ENCODE measurements around the gene CTPS1.

CTPS1 gene

DNA sequence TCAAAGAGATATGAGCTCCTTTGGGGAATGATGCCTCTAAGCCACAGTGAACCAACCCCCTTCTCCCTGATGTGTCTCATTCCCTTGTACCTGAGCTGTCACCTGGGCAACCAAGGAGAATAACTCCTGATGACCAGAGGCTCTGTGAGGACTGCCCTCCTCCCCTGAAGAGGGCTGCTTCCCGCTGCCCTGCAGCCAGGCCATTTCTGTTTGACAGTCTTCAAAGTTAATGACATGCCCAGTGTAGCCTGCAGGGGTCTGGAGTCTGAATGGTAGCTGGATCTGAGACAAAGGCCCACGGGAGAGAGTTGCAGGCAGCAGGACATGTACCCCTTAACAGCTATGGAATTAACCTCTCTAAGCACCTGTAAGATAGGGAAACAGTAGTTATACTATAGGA is 45.5 kb downstream of the CTPS1 start:
- H3K9me3 Mint-ChIP-seq: no peaks in the 10 kb centered on the region
- peaks cover 17% of the 10 kb centered on the region for H3K36me3 Mint-ChIP-seq (ENCODE audit: insufficient read depth)
- no peaks in the 10 kb centered on the region for H3K27me3 Mint-ChIP-seq
- peaks cover 13% of the 10 kb centered on the region for H3K4me1 Mint-ChIP-seq
- ATAC-seq (replicated peaks; ENCODE audit: extremely low read depth, poor library complexity, severe bottlenecking): no peak
- H3K27ac Mint-ChIP-seq (ENCODE audit: low read depth): no peak overlapping the region
- no peak for DNase-seq (ENCODE audit: low spot score in 2 of 2)
- H3K4me3 Mint-ChIP-seq: no peak overlapping the region

DNA sequence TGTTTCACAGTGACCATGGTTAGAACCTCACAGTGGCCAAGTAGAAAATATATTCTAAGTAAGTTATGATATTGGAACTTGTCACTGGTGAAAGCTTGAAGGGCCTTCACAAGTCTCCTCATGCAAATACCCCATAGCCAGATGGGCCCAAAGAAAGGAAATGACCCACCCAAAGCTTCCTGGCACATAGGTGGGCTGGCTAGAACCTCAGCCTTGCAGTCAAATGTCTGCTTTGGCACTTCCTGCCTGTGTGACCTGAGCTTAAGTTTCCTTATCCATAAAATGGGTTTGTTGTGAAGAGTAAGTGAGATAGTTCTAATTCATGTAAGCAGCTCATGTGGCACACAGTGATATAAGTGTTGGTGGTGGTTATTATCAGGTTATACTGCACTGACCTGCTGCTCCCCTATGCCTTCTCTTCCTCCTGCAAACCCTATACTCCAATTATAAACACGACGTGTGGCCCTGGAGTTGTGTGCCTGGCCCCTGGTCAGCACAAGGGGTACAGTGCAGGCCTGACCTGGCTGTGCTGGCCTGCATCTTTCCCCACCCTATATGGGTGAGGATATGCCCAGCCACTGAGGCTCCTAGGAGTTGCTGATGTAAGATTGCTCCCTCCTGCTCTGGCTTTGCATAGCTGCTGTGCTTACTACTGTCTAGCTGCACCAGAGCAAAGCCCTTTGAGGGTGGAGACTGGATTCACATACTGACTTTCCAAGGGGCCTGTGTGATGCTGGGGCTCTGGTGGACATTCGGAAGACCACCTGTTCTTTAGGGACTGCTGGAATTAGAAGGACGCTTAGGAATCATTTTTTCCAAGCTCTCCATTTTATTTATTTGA is 46.7 kb downstream of the CTPS1 start:
- ATAC-seq (replicated peaks; ENCODE audit: extremely low read depth, poor library complexity, severe bottlenecking) (no peak), DNase-seq (ENCODE audit: low spot score in 2 of 2) (no peak)
- Mint-ChIP-seq H3K27ac (ENCODE audit: low read depth) (no peak overlapping the region), H3K4me1 (peaks cover 13% of the 10 kb centered on the region), H3K4me3 (no peak overlapping the region), H3K27me3 (no peaks in the 10 kb centered on the region), H3K9me3 (no peaks in the 10 kb centered on the region), H3K36me3 (ENCODE audit: insufficient read depth) (peaks cover 17% of the 10 kb centered on the region)

DNA sequence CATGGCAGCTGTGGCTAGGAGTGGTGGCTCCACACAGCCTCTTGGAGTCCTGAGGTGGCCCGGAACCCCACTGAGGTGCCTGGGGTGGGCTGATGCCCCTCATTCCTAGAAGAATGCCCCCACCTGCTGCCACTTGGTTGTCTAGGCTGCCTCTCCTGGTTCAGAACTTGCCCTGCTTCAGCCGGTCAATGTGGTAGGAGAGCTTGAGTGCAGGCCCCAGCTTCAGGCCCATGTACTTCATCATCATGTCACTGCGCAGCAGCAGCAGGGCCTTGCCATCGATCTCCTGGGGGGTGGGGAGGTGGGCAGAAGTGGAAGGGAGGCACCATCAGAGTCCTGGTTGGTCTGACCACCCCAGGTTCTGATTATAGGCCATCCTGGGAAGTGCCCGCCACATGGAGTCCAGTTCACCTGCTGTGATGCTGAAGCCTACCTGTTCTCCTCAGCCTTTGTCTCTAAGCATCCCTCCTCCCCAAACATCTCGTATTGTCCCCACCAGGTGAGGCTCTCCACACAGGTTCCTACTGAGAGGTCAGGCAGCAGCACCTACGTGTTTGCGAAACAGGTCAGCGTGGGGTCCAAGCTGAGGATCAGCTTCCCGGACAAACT is 48.6 kb downstream of the CTPS1 start:
- no peak overlapping the region for H3K4me3 Mint-ChIP-seq
- DNase-seq (ENCODE audit: low spot score in 2 of 2) (no peak), ATAC-seq (replicated peaks; ENCODE audit: extremely low read depth, poor library complexity, severe bottlenecking) (no peak)
- peaks cover 5% of the 10 kb centered on the region for H3K4me1 Mint-ChIP-seq
- peaks cover 5% of the 10 kb centered on the region for H3K9me3 Mint-ChIP-seq
- no peaks in the 10 kb centered on the region for H3K27me3 Mint-ChIP-seq
- H3K36me3 Mint-ChIP-seq (ENCODE audit: insufficient read depth): peaks cover 14% of the 10 kb centered on the region
- no peak overlapping the region for H3K27ac Mint-ChIP-seq (ENCODE audit: low read depth)

DNA sequence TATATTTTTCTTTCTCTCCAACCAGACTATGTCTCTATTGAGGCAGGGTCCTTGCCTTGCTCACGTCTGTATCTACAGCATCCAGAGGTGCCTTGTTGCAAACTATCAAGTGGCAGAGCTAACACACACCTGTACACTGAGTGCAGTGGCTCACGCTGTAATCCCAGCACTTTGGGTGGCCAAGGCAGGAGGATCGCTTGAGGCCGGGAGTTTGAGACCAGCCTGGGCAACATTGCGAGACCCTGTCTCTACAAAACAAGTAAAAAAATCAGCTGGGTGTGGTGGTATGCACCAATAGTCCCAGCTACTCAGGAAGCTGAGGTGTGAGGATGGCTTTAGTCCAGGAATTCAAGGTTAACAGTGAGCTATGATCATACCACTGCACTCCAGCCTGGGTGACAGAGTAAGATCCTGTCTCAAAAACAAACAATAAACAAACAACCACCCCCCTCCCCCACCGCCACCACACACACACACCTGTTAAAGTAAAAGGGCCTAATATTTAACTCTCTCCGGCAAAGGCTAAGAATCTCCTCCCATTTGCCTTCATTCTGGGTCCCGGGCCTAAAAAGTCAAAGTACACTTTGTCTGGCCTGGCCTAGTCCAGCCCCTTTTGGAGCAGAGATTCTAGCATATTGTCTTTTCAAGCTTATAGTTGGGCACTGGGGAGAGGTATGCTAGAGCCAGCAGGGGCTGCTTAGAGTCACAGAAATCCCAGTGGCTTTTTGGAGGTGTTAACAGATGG is 51.5 kb downstream of the CTPS1 start:
- ATAC-seq (replicated peaks; ENCODE audit: extremely low read depth, poor library complexity, severe bottlenecking) (no peak), DNase-seq (ENCODE audit: low spot score in 2 of 2) (no peak)
- no peaks in the 10 kb centered on the region for H3K27me3 Mint-ChIP-seq
- H3K9me3 Mint-ChIP-seq: peaks cover 5% of the 10 kb centered on the region
- H3K27ac Mint-ChIP-seq (ENCODE audit: low read depth): no peak overlapping the region
- peaks cover 10% of the 10 kb centered on the region for H3K36me3 Mint-ChIP-seq (ENCODE audit: insufficient read depth)
- peaks cover 5% of the 10 kb centered on the region for H3K4me1 Mint-ChIP-seq
- H3K4me3 Mint-ChIP-seq: no peak overlapping the region

DNA sequence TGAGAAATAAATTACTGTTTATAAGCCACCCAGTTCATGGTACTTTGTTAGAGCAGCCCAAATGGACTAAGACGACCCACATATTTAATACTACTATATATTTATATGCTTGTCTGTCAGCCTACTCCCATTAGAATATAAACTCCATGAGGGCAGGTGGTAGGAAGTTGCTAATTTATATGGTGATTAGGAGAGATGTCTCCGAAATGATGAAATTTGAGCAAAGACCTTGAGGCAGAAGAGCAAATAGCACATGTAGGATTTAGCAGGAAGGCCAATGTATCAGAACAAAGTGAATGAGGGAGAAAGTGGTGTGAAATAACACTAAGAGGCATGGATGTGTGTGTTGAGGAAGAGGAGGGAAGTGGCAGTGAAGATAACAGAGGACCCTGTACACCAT is 52.7 kb downstream of the CTPS1 start:
- Mint-ChIP-seq H3K9me3 (peaks cover 5% of the 10 kb centered on the region), H3K27ac (ENCODE audit: low read depth) (no peak overlapping the region), H3K36me3 (ENCODE audit: insufficient read depth) (peaks cover 9% of the 10 kb centered on the region), H3K4me1 (no peaks in the 10 kb centered on the region), H3K27me3 (no peaks in the 10 kb centered on the region), H3K4me3 (no peak overlapping the region)
- ATAC-seq (replicated peaks; ENCODE audit: extremely low read depth, poor library complexity, severe bottlenecking): no peak
- no peak for DNase-seq (ENCODE audit: low spot score in 2 of 2)

GRCh38 chr1:41033272-41033671 is 53.8 kb downstream of the CTPS1 start:
- Mint-ChIP-seq H3K4me1 (no peaks in the 10 kb centered on the region), H3K36me3 (ENCODE audit: insufficient read depth) (peaks cover 3% of the 10 kb centered on the region), H3K9me3 (peaks cover 5% of the 10 kb centered on the region), H3K4me3 (no peak overlapping the region), H3K27me3 (no peaks in the 10 kb centered on the region), H3K27ac (ENCODE audit: low read depth) (no peak overlapping the region)
- ATAC-seq (replicated peaks; ENCODE audit: extremely low read depth, poor library complexity, severe bottlenecking) (no peak), DNase-seq (ENCODE audit: low spot score in 2 of 2) (no peak)

DNA sequence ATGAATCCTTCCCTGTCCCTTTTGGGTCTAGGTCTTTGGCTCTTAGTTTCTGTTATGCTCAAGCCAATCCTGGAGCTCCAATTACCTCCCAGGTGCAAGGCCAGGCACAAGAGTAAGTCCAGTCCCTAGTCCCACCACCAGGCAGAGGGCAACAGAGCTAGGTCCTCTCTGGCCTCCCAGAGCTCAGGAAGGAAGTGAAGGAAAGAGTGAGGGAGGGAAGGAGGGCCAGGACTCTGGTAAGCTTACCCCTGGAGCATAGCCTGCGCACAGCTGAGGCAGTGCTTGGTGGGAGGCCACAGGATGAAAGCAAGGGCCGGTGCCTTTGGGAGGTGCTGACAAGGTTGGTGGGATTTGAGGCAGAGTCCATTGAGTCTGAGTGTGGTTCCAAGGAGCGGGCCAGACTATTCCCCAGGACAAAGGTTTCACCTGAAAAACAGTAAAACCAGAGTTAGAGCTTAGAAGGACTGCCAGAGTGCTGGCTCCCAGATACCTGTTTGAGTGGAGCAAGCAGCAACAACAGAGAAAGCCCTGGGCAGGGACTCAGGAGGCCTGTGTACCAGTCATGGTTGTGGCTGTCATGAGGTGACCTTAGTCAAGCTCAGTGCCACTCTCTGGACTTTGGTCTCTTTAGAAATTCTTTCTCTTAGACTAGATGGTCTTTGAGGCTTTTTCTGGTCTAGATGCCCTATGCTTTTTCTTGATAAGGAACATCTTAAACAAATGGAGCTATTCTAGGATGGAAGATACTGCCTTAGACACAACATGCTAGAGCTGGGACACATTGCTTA is 57.8 kb downstream of the CTPS1 start:
- peaks cover 2% of the 10 kb centered on the region for H3K9me3 Mint-ChIP-seq
- ATAC-seq (replicated peaks; ENCODE audit: extremely low read depth, poor library complexity, severe bottlenecking): no peak
- H3K27me3 Mint-ChIP-seq: no peaks in the 10 kb centered on the region
- no peak for DNase-seq (ENCODE audit: low spot score in 2 of 2)
- peaks cover 6% of the 10 kb centered on the region for H3K36me3 Mint-ChIP-seq (ENCODE audit: insufficient read depth)
- no peak overlapping the region for H3K27ac Mint-ChIP-seq (ENCODE audit: low read depth)
- H3K4me3 Mint-ChIP-seq: no peak overlapping the region
- H3K4me1 Mint-ChIP-seq: no peaks in the 10 kb centered on the region

DNA sequence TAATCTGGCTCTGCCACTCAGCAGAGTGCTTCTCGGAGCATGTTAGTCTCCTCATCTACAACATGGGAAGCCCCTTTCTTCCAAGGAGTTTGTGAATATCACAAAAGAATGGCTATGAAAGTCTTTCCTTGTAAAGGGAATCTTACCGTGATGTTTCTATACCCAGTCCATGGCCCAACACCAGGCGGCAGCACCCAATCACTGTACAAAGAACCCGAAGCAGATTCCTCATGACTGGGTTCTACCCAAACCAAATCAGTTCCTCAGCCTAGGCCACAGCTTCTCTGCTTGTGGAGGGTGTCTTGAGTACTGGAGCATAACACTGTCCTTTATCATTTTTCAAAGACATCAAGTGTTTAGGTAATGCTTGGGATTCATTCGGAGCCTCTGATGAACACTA is 58.6 kb downstream of the CTPS1 start:
- H3K9me3 Mint-ChIP-seq: no peaks in the 10 kb centered on the region
- DNase-seq (ENCODE audit: low spot score in 2 of 2) (no peak), ATAC-seq (replicated peaks; ENCODE audit: extremely low read depth, poor library complexity, severe bottlenecking) (no peak)
- no peak overlapping the region for H3K4me3 Mint-ChIP-seq
- no peak overlapping the region for H3K27ac Mint-ChIP-seq (ENCODE audit: low read depth)
- H3K36me3 Mint-ChIP-seq (ENCODE audit: insufficient read depth): peaks cover 6% of the 10 kb centered on the region
- H3K27me3 Mint-ChIP-seq: no peaks in the 10 kb centered on the region
- H3K4me1 Mint-ChIP-seq: no peaks in the 10 kb centered on the region

DNA sequence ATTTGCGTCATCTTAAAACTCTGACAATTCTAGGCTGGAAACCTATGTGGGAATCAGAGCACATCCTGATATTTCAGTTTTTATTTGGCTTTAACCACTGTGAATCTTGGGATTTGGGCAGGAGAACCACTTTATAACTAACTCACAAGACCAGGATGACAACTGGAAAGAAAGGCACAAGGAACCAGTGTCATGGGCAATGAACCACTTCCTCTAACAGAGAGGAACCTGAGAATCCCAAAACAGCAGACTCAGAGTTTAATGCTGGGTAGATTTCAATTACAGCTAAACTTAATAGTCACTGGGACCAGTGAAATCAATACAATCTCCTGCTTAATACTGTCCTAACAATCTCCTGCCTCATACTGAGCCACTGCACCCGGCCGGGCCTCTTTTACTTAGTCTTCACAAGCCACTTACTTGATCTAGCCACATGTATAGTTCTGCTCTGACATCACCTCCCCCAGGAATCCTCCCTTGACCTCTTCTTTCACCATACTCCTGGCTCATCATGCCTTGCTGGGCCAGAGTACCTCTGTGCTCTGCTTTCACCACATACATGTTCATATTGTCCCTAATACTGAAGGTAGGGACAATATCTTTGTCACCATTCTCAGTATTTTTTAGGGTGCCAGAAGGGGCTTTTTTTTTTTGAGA is 62.2 kb downstream of the CTPS1 start:
- Mint-ChIP-seq H3K27ac (ENCODE audit: low read depth) (no peak overlapping the region), H3K4me1 (no peaks in the 10 kb centered on the region), H3K36me3 (ENCODE audit: insufficient read depth) (peaks cover 6% of the 10 kb centered on the region), H3K4me3 (no peak overlapping the region), H3K27me3 (no peaks in the 10 kb centered on the region), H3K9me3 (no peaks in the 10 kb centered on the region)
- ATAC-seq (replicated peaks; ENCODE audit: extremely low read depth, poor library complexity, severe bottlenecking) (no peak), DNase-seq (ENCODE audit: low spot score in 2 of 2) (no peak)

GRCh38 chr1:41044187-41044586 is 64.7 kb downstream of the CTPS1 start:
- H3K36me3 Mint-ChIP-seq (ENCODE audit: insufficient read depth): peaks cover 4% of the 10 kb centered on the region
- H3K27me3 Mint-ChIP-seq: no peaks in the 10 kb centered on the region
- H3K9me3 Mint-ChIP-seq: no peaks in the 10 kb centered on the region
- ATAC-seq (replicated peaks; ENCODE audit: extremely low read depth, poor library complexity, severe bottlenecking) (no peak), DNase-seq (ENCODE audit: low spot score in 2 of 2) (no peak)
- no peak overlapping the region for H3K4me3 Mint-ChIP-seq
- H3K4me1 Mint-ChIP-seq: no peaks in the 10 kb centered on the region
- H3K27ac Mint-ChIP-seq (ENCODE audit: low read depth): no peak overlapping the region

DNA sequence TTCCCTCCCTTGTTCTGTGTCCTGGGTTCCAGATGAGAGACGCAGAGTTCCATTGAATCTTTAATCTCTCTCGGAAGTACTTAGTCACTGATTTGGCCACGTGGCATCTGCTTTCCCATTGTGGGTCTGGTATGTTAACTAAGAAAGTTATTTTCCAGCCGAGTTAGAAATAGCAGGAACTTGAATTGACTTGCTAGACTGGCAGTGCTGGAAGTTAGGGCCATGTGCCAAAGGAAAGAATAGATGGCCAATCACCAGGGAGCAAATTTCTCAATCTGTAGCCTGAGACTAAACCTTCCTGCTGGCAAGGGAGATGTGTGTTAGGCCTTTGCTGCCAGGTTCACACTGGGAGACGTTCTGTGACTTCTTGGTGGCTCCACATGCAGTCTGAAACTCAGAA is 66.2 kb downstream of the CTPS1 start:
- Mint-ChIP-seq H3K4me1 (no peaks in the 10 kb centered on the region), H3K27ac (ENCODE audit: low read depth) (no peak overlapping the region), H3K4me3 (no peak overlapping the region), H3K9me3 (no peaks in the 10 kb centered on the region), H3K27me3 (no peaks in the 10 kb centered on the region), H3K36me3 (ENCODE audit: insufficient read depth) (peaks cover 4% of the 10 kb centered on the region)
- ATAC-seq (replicated peaks; ENCODE audit: extremely low read depth, poor library complexity, severe bottlenecking) (no peak), DNase-seq (ENCODE audit: low spot score in 2 of 2) (no peak)

DNA sequence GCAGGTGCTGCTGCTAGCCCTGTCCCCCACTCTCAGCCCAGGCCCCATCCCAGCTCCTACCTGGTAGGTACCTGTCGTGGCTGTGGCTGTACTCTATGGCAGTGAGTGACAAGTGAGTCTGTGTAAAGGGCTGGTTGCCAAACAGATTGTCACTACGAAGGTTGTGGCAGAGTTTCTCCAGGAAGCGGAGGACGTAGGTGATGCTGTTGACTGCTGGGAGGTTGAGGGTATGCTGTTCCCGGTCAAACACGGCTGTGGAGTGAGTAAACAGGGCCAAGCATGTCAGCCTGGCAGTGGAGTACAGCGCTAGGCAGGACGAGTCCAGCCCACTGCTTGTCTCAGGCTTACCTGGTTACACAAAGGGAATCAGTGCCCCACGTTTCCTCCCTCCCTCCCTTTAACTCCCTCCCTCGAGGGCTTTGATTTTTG is 66.9 kb downstream of the CTPS1 start:
- no peak overlapping the region for H3K4me3 Mint-ChIP-seq
- H3K36me3 Mint-ChIP-seq (ENCODE audit: insufficient read depth): peaks cover 4% of the 10 kb centered on the region
- no peaks in the 10 kb centered on the region for H3K27me3 Mint-ChIP-seq
- no peaks in the 10 kb centered on the region for H3K4me1 Mint-ChIP-seq
- no peak for DNase-seq (ENCODE audit: low spot score in 2 of 2)
- ATAC-seq (replicated peaks; ENCODE audit: extremely low read depth, poor library complexity, severe bottlenecking): no peak
- no peak overlapping the region for H3K27ac Mint-ChIP-seq (ENCODE audit: low read depth)
- H3K9me3 Mint-ChIP-seq: no peaks in the 10 kb centered on the region
